Measurements from ENCODE around the gene PHRF1.

DNA sequence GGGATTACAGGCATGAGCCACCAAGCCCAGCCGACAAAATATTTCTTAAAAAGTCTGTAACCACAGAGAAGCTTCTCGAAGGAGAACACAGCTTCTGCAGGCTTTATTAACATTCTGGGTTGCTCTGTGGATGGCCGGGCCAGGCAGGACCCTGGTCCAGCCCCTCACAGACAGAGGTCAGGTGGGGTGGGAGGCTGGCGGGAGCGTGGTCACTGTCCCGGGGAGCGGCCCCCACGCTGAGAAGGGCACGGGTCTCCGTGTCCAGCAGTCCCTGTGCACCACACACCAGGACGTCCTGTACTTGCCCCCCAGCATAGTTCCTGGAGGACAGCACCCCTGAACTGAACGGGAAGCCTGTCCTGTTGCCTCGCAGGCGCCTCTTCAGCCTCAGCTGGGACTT lies 80.2 kb downstream of the PHRF1 start:
- TF ChIP-seq ZFX (IDR thresholded peaks at IDR 0.05) = no peak
- TF ChIP-seq, protein P1, sequence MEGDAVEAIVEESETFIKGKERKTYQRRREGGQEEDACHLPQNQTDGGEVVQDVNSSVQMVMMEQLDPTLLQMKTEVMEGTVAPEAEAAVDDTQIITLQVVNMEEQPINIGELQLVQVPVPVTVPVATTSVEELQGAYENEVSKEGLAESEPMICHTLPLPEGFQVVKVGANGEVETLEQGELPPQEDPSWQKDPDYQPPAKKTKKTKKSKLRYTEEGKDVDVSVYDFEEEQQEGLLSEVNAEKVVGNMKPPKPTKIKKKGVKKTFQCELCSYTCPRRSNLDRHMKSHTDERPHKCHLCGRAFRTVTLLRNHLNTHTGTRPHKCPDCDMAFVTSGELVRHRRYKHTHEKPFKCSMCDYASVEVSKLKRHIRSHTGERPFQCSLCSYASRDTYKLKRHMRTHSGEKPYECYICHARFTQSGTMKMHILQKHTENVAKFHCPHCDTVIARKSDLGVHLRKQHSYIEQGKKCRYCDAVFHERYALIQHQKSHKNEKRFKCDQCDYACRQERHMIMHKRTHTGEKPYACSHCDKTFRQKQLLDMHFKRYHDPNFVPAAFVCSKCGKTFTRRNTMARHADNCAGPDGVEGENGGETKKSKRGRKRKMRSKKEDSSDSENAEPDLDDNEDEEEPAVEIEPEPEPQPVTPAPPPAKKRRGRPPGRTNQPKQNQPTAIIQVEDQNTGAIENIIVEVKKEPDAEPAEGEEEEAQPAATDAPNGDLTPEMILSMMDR (IDR thresholded peaks at IDR 0.05 in 2 of 3, conservative IDR thresholded peaks at IDR 0.05 in 1 of 3; ENCODE audit: borderline replicate concordance in 1 of 3, insufficient read depth in 1 of 3, low read depth in 2 of 3, low read length in 2 of 3) = no peak
- no peak for TF ChIP-seq EZH2phosphoT487 (IDR thresholded peaks at IDR 0.05; ENCODE audit: borderline replicate concordance)
- TF ChIP-seq POLR2A (IDR thresholded peaks at IDR 0.05; ENCODE audit: borderline replicate concordance, extremely low read depth, insufficient read depth, insufficient read length) = no peak
- no peak for TF ChIP-seq RAD21 (IDR thresholded peaks at IDR 0.05; ENCODE audit: low read depth)
- no peak for TF ChIP-seq ZNF274 (IDR thresholded peaks at IDR 0.05; ENCODE audit: low read depth, low read length)
- no peak for TF ChIP-seq POLR2AphosphoS5 (IDR thresholded peaks at IDR 0.05; ENCODE audit: low read depth, low read length)

All from HCT116 (cell line).